ENCODE data around the gene BRD2. TPM values are rescaled to one million over a fixed set of nuclear protein-coding genes. Genes with fewer than 3 reads are reported as not detected.
"Not testable (repeated sequence)": the region's sequence is repeated elsewhere in the genome, so short reads cannot be mapped to it uniquely, and the experiment has no call there.

BRD2 gene
- 150 TPM for polyA plus RNA-seq (ENCODE audit: insufficient read length)

DNA sequence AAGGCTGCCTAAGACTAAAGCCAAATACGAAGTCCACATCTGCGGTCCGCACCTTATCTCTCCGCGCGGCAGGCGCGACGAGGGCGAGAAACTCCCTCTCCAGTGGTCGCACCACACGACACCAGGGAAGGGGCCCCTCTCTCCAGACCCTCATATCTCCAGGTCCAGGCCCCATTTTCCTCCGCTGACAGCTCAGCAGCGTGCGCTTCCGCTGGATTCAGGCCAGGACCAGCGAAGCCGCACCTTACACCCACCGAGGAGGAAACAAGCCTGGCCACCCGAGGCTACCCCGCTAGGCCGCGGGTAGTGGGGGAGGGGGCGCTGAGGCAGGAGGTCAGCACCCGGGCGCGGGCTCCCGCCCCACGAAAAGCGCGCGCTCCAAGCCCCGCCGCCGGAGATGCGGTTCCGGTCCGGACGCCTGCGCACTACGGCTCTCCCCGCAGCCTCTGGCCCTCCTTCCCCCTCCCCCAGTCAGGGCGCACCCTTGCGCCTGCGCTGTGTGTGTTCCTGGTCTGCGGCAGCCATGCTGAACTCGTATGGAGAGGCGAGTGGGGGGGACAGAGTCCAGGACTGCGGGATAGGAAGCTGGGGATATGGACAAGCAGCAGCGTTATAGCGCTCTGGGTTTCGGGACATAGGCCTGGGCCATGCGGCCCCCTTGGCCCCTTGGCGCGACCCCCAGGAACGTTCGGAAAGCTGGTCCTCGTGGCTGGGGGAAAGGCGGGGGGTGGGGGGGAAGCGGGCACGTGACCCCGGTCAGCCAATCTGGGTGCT lies at the start of gene BRD2:
Gene BRD2, plus strand, starts transcription at position 502 of the 774 bp plus-strand sequence. CDS start 4,305 bp downstream, outside the sequence.
- peak; percentile 93 for DNase-seq (ENCODE audit: low read depth)

DNA sequence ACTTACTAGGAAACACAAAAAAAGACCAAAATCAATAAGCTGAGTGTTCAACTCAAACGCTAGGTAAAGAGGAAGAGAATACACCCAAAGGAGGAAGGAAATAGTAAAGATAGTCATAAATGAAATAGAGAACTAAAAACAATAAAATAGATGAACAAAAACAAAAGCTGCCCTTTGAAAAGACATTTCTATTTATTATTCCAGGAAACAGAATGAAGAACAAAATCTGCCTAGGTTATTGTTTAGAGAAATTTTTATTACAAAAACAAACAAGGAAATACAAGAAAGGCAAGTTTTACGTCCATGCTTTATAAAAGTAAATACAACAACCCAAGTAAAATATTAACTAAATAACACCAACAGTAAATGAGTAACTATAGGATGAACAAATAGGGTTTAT lies 47.7 kb upstream of the BRD2 start:
- DNase-seq (ENCODE audit: low read depth): no peak

DNA sequence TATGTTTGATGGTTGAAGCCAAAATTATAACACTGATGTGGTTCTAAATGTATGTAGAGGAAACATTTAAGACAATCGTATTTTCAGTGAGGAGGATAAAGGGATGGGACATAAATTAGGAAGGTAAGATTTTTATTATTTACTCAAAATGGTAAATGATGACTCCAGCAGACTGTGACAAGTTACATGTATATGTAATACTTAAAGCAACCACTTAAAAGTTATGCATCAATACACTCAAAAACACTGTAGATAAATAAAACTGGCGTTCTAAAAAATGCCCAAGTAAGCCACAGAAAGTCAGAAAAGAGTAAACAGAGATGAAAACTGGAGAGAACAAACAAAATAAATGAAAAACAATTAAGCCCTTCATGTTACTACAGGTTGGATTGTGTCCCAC lies 46.3 kb upstream of the BRD2 start:
- DNase-seq (ENCODE audit: low read depth): no peak

GRCh38 chr6:32931211-32931610 lies 37.2 kb upstream of the BRD2 start:
- no peak for DNase-seq (ENCODE audit: low read depth)

GRCh38 chr6:32932132-32932868 lies 36.1 kb upstream of the BRD2 start:
- no peak for DNase-seq (ENCODE audit: low read depth)

DNA sequence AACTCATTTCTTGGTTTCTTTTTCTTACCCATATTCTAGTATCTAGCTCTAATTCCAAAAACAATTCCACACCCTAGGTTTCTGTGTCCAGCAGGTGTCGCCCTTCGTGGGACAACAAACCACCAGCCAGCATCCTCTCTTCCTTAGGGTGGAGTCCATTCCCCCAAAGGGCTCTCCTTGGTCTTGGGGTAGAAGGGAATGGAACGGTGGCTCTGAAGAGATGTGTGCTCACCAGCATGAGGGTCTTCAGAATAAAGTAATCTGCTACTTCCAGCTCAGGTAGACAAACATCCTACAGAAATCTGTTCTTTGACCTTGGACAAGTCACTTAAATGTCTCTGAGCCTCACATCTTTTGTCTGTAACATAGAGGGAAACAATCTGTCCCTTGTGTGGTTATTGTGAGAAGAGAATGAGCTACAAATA lies 34.7 kb upstream of the BRD2 start:
- no peak for DNase-seq (ENCODE audit: low read depth)

DNA sequence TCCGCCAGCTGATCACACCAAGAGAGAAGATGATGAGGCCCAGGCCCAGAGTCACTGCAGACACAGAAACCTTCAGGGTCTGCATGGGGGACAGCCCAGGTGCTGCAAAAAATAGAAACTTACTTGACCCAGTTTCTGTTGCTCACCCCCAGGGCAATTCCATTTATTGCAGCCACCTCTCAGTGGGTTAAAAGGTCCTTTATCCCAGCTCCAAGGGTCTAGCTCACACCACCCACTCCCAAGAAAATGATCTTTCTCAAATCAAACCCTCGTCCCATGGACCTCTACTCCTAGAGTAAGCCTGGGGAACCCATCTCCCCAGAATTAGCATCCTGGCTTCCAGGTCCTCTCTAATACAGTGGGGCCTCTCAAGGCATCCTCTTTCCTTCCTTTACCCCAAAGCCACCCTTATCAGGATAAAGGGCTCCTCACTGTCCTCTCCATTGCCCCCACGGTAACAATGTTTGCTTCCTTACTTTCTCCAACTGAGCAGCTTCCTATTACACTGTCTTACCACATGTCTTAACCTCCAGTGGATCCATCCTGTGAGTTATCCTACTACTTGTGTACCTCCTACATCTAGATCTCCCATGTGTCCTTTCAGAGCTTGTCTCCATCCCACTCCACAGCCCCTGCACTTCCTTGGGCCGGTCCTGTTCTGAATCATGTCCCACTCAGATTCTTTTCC lies 32.7 kb upstream of the BRD2 start:
- no peak for DNase-seq (ENCODE audit: low read depth)

GRCh38 chr6:32936239-32937152 lies 31.9 kb upstream of the BRD2 start:
- DNase-seq (ENCODE audit: low read depth): no peak

GRCh38 chr6:32937230-32937633 lies 31.2 kb upstream of the BRD2 start:
- DNase-seq (ENCODE audit: low read depth): no peak

GRCh38 chr6:32938494-32938893 lies 29.9 kb upstream of the BRD2 start:
- DNase-seq (ENCODE audit: low read depth): no peak

GRCh38 chr6:32940656-32941213 lies 27.7 kb upstream of the BRD2 start, which contains the start of gene HLA-DMB:
Gene HLA-DMB, minus strand, starts transcription at chr6:32941028. Its CDS starts 221 bp downstream, at chr6:32940807.
- DNase-seq (ENCODE audit: low read depth): peak; percentile 68

DNA sequence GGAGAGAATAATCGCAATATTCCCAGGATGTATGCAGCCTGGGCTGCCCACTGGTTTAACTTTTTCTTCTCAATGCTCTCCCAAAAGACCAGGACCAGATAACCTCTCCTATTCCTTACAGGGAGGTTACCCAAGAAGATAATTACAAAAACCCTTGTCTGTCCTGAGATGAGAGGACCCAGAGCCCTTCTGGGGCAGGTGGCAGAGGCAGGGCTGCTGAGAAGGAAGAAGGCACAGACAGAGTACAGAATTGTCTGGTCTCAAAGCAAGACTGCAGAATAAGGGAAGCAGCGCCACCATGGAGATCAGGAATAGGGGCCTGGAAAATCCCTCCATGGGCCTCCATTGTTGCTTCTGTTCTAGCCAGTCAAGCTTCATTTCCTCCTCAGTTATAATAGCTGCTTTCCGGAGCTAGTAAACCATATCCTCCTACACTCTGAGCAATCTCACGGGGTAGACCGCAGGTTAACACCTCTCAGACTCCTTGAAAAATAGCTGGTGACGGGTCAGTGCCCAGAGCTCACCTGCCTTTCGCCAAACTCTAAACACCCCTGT lies 27.1 kb upstream of the BRD2 start:
- DNase-seq (ENCODE audit: low read depth): no peak

GRCh38 chr6:32942555-32943123 lies 25.8 kb upstream of the BRD2 start:
- not testable (repeated sequence) for DNase-seq (ENCODE audit: low read depth)

DNA sequence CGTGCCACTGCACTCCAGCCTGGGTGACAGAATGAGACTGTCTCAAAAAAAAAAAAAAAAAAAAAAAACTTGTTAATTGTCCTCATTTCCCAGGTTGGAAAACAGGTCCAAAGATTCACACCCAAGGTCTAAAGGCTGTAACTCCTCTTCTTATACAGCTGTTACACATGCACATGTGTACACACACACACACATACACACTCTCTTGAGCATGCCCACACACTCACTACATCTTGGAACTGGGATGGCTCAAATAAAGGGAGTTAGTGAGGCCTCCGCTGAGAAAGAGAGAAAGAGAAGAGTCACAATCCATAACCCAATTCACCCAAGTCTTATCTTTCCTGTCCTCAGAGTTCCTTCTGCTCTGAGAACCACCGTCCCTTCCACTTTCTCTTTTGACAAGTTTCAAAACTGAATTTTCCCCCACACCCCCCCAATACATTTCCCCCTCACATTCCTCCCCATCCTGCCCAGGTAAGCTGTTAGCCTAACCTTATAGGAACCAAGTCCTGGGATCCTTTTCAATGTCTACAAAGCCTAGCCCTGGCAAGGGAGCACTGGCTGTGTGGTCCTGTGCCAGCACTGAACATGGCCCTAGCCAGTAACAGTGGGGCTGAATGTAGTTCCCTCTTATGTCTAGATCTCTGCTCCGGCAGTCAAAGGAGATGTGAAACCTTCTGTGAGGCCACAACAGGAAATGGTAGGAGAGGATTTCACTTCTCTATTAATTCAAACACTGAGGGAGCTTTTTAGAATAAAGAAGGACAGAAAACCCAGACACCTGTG lies 24.3 kb upstream of the BRD2 start:
- DNase-seq (ENCODE audit: low read depth): no peak

DNA sequence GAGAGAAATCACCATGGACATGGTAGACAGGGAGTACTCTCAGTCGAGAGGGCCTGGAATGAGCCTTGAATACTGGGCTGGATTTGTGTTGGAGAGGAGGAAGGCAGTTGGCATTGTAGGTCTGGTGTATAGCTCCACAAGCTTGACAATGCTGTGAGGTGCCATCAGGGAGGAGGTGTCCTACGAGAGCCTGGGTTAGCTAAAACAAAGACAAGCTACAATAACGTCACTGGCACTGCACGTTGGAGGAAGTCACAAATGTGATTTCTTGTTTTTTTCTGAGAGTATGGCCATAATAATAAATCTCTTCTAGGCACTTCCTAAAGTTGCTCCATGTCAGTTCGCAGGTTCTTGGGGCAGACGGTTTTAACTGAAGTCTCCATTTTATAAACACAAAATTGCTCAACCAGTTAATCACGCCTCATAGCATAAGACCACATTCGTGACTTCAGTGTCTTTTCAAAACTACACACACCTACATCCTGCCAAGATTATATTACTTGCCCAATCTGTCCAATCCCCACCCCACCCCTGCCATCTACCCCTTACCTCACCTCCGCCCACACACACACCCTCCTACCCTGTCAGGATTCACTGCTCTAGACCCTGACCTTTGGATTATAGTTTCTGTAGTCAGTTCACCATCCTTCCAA lies 23.2 kb upstream of the BRD2 start:
- no peak for DNase-seq (ENCODE audit: low read depth)

- DNase-seq (ENCODE audit: low read depth): no peak
Measured at GRCh38 chr6:32945953-32946352, 22.4 kb upstream of the BRD2 start.

DNA sequence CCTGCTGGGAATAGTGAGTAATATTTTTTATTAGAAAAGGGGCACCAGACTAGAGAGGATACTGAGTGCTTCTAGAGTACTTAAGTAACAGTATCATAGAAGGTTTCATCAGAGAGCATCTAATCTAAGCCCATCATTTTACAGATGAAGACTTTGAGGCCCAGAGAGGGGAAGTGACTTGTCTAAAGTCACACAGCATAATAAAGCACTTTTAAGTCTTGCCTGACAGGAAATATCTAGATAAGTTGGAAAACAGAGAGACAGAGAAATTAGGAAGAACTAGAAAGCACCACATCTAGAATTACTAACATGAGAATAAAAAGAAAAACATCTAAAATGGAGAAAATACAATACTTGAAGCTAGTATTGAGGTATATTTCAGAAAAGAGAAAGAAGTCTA lies 21.5 kb upstream of the BRD2 start:
- DNase-seq (ENCODE audit: low read depth): no peak

DNA sequence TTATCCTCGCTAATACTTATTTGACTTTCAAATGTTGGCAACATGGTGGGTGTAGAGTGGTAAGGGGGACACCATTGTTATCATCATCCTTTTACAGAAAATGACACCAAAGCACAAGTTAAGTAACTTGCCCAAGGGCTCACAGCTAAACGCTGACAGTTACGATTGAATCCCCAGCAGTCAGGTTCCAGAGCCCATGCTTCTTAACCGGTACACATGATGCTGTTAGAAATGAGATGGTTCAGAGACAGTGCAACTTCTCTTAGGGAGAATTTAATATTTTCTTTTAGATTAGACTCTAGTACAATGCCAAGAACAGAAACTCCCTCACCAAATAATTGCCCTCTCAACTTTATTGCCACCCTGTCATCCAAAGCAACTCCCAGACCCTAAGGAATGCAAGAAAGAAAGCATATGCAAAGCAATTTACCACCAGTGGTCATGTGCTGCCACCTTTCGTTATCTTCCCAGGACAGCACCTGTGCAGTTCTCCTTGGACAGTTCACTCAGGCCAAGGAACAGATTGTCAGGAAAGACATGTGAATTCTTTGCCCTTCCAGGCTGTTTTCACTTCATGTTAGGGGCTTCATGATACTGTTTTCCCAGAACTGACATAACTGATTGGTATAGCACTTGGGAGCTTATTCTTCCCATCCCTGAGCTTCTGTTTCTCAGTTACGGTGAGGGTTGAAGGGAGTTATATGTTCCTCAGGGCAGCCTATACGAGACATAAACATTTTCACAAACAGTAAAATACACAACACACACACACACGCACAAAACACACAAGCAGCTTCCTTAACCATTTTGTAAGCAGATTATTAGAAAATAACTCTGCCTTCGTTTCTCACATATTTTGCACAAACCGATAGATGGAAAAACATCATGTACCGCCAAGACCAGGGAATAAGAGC lies 20.6 kb upstream of the BRD2 start:
- DNase-seq (ENCODE audit: low read depth): no peak
